HG02588 (cell line): Measurements from ENCODE around the gene SAE1.
A peak's percentile ranks its signal among the peaks of the same experiment; 100 is the strongest.
"Not testable (repeated sequence)": the region's sequence is repeated elsewhere in the genome, so short reads cannot be mapped to it uniquely, and the experiment has no call there.

ENCODE experiments used
- ATAC-seq: cut with Tn5 transposase; IDR thresholded peaks from one replicate; pipeline ENCODE4 v1.9.1; 2021; ENCODE audit warnings: mild to moderate bottlenecking, moderate library complexity; ENCODE audit not compliant: unreplicated experiment

The SAE1 gene

GRCh38 chr19:47232422-47233211 is 102.0 kb downstream of the SAE1 start:
- no peak for ATAC-seq

- ATAC-seq = no peak
These were observed 105.5 kb downstream of the SAE1 start for GRCh38 chr19:47236072-47236675.

- no peak for ATAC-seq
These were observed 108.5 kb downstream of the SAE1 start for GRCh38 chr19:47239152-47239551.

GRCh38 chr19:47239610-47240296 is 109.1 kb downstream of the SAE1 start:
- ATAC-seq = no peak

GRCh38 chr19:47240556-47240955 is 109.9 kb downstream of the SAE1 start:
- ATAC-seq = no peak

GRCh38 chr19:47240996-47241918 is 110.6 kb downstream of the SAE1 start:
- ATAC-seq = no peak

- no peak for ATAC-seq
These were observed 111.4 kb downstream of the SAE1 start for GRCh38 chr19:47241919-47242577.

- ATAC-seq = no peak
These were observed 112.7 kb downstream of the SAE1 start for GRCh38 chr19:47243364-47243775.

GRCh38 chr19:47243776-47244547 is 113.3 kb downstream of the SAE1 start:
- ATAC-seq = peak; percentile 51

GRCh38 chr19:47247308-47247990 is 116.8 kb downstream of the SAE1 start:
- ATAC-seq = no peak

GRCh38 chr19:47253016-47253415 is 122.4 kb downstream of the SAE1 start:
- not testable (repeated sequence) for ATAC-seq

GRCh38 chr19:47253467-47253881 is 122.8 kb downstream of the SAE1 start:
- ATAC-seq = no peak

GRCh38 chr19:47253970-47254369 is 123.3 kb downstream of the SAE1 start:
- ATAC-seq = no peak

GRCh38 chr19:47255879-47256692 is 125.5 kb downstream of the SAE1 start, which contains the start of gene CCDC9:
Gene CCDC9, plus strand, starts transcription at chr19:47256525. Its CDS starts 1,876 bp downstream, at chr19:47258401.
- ATAC-seq = peak; percentile 52

GRCh38 chr19:47256693-47257410 is 126.2 kb downstream of the SAE1 start:
- ATAC-seq = peak; percentile 64

- no peak for ATAC-seq
These were observed 127.0 kb downstream of the SAE1 start for GRCh38 chr19:47257411-47258169.

- no peak for ATAC-seq
These were observed 127.8 kb downstream of the SAE1 start for GRCh38 chr19:47258434-47258833.
